GM12875 (cell line): Measurements from ENCODE around the gene RARRES2.

Source experiments
- H3K4me3 ChIP-seq: one replicate; pipeline ENCODE4 v1.5.1; 2011; ENCODE audit warnings: low read depth, low read length, control low read depth
- TF ChIP-seq, protein P1 (sequence below): IDR thresholded peaks from 2 replicates; pipeline ENCODE4 v1.5.1; 2011; ENCODE audit warnings: low read depth, mild to moderate bottlenecking, control low read depth, inconsistent platforms, low read length, moderate library complexity, borderline replicate concordance; ENCODE audit not compliant: insufficient read depth

RARRES2 gene

DNA sequence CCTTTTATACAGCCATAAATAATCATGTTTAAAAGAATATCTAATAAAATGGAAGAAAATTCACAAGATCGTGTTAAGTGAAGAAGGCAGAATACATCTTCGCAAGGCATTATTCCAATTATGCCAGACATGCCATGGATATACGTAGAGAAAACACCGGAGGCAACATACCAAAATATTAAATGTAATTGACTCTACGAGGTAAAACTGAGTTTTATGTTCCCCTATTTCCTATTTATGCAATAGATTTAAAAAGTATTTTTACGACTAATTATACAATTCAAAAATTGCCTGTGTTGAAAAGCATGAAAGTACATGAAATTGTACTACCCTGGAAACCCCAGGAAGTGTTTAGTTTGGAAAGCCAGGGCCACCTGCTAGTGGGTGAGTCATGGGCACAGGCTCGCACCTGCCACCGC lies 26.3 kb upstream of the RARRES2 start:
- TF ChIP-seq, protein P1, sequence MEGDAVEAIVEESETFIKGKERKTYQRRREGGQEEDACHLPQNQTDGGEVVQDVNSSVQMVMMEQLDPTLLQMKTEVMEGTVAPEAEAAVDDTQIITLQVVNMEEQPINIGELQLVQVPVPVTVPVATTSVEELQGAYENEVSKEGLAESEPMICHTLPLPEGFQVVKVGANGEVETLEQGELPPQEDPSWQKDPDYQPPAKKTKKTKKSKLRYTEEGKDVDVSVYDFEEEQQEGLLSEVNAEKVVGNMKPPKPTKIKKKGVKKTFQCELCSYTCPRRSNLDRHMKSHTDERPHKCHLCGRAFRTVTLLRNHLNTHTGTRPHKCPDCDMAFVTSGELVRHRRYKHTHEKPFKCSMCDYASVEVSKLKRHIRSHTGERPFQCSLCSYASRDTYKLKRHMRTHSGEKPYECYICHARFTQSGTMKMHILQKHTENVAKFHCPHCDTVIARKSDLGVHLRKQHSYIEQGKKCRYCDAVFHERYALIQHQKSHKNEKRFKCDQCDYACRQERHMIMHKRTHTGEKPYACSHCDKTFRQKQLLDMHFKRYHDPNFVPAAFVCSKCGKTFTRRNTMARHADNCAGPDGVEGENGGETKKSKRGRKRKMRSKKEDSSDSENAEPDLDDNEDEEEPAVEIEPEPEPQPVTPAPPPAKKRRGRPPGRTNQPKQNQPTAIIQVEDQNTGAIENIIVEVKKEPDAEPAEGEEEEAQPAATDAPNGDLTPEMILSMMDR, result no peak
- peak overlapping the region; percentile 95 for H3K4me3 ChIP-seq

DNA sequence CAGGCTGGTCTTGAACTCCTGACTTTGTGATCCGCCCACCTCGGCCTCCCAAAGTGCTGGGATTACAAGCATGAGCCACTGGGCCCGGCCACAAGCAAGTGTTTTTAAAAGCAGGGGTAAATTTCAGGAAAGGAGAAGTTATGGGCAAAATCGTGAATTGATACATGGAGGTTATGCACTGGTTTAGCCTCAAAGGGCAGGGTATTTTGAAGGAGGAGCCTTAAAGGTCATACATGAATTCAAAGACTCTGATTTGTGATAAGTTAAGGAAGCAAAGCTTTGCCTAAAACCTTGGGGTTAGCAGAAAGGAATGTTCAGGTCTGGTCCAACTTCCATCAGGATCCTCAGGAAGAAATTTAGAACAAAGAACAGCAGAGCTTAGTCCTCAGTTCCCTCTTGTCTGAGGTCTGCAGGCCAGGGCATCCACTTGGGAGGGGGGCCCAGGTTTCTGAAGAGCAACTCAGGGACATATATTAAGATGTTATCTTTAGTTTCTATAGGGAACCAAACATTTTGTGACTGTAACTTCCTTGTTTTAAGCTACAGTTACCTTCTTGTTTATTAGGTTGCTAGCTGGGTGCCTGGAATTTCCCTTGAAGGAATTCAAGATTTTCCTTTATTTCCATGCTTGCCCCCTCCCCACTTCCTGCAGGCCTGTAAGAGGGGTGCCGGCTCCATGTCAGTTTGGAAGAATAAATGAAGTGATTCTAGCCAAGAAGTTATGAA lies 24.4 kb upstream of the RARRES2 start:
- H3K4me3 ChIP-seq, result no peak overlapping the region
- TF ChIP-seq, protein P1, result no peak

DNA sequence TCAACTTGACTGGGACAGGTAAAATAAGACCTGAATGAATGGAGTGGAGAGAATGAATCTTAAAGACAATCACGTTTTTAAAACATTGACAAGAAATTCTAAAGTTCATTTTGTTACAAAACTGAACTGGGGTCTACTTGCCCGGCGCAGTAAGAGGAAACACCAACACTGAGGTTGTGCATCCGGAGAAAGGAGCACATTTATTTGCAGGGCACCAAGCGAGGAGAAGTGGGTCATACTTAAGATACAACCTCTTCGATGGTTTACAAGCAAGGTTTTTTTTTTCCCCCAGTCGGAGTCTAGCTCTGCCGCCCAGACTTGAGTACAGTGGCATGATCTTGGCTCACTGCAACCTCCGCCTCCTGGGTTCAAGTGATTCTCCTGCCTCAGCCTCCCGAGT lies 23.8 kb upstream of the RARRES2 start:
- TF ChIP-seq, protein P1, result no peak
- no peak overlapping the region for H3K4me3 ChIP-seq

DNA sequence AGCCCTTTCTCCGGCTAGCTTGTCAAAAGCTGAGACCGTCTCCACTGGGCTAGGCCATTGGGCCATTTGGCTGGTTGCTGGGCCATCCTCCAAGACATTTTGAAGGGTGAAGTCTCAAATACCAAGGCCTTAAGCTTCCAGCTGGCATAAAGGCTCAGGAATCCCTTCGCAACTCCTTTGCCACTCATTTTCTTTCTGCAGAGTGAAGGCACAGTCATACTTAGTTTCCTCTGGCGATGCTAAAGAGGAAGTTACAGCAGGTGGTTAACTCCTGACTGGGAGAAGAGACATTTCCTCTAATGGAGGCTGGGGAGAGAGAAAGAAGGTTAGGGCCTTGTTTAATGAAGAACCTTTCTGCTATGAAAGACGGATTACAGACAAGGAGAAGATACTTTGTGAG lies 22.4 kb upstream of the RARRES2 start:
- TF ChIP-seq, protein P1, result no peak
- no peak overlapping the region for H3K4me3 ChIP-seq

DNA sequence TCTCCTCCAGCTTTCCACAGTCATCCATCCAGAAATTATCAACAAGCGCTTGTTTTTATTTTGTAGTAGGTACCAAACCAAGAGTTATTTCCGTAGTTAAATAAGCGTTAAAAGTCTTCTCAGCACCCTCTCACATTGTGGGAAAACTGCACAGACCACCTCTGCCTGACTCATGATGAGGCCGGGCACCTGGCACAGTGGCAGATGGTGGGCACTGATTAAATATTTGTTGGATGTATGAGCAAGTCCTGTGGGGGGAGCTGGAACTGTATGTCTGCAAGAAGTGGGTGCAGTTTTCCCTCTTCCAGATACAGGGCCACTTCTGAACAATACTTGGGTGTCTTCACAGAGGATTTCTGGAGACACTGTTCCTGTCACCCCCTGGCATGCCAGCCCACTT lies 21.9 kb upstream of the RARRES2 start:
- no peak overlapping the region for H3K4me3 ChIP-seq
- TF ChIP-seq, protein P1, result no peak

DNA sequence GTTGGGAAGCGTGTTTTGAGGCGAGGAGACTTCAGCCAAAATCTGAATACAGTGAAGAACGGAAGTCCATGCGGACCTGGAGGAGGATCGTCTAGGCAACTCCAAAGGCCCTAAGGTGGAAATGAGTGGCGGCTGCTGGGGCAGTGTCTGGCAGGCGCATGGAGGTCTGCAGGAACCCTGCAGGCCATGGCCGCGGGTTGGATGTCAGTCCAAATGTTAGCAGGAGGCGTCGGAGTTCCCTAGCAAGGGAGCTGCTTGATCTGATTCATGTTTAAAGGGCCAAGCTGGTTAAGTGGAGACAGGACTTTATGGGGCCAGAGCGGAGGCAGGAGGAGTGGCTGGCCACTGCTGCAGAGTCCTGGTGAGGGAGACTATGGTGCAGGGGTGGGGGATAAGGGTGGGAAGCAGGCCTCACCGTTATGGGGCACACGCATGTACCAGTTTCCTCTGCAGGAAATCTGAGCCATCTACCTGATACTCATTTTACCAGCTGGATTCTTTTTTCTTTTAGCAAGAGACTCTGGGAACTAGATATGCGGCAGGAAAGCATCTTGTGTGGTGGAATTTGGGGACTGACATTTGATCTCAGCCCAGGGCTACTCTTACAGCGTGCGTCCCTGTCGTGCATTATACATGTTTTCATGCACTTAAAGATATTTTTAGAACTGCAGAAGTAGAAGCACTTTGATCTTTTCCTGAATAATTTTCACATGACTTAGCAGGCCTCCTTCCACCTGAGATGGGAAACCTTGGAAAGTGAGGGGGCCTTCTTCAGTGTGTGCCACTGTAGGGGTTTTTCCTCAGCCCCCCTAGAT lies 20.6 kb upstream of the RARRES2 start:
- no peak overlapping the region for H3K4me3 ChIP-seq
- TF ChIP-seq, protein P1, result no peak
